ENCODE results near the gene ARID5B.

ARID5B gene

DNA sequence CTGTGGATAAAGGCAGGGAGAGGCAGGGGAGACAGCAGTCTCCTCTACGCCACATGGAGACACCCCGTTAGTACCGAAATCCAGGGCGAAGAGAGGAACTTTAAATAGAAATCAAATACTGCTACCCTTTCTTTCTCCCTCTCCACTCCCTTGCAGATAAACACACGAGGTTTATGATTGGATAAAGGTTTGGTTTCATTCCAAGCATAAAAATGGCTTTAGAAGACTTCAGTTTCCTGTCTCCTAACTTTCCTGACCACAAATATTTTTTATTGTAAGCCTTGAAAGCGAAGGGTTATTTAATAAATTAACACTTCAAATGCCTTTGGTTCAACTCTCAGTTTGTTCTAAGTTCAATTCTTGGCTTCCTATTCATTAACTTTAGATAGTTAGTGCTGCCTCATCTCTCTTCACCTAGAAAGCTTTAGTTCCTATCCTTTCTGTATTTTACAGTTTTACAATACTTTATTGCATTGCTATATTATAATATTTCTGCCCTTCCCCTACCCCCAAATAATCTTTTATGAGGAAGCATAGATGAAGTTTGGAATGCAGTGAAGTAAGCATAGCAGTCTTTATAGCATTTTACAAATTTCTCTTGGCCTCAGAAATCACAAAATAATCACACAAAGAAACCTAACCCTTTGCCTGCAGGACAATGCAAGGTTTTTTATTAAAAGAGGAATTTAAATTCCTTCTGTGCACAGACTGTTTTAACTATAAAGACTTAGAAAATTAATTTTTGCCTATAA, 31.5 kb upstream of the ARID5B start:
- no peak for DNase-seq
- H3K36me3 Mint-ChIP-seq, result no peaks in the 10 kb centered on the region

DNA sequence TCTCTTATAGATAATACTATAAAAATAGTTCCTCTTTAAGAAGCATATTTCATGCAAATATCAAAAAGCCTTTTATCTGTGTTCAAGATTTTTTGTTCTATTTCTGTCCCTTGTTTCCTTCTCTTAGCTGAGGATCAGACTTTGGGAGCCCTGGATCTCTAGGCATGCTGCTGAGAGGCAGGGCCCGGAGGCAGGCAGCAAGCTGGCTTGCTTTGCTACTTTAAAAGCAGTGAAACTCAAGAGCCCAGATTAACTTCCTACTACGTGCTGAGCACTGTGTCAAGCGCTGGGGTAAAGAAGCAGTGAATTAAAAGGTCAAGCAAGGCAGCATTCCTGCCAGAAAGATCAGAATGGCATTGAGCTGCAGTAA, 31.0 kb upstream of the ARID5B start:
- Mint-ChIP-seq H3K27ac (no peak overlapping the region), H3K27me3 (no peaks in the 10 kb centered on the region), H3K36me3 (no peaks in the 10 kb centered on the region), H3K4me3 (no peak overlapping the region), H3K4me1 (peaks cover 2 to 4% of the 10 kb centered on the region in 2 donors), H3K9me3 (no peaks in the 10 kb centered on the region)
- no peak for DNase-seq
- ATAC-seq (replicated peaks), result no peak

More for the DNA sequence above, 31.5 kb upstream of the ARID5B start:
- Mint-ChIP-seq H3K9me3 (no peaks in the 10 kb centered on the region), H3K27ac (no peak overlapping the region), H3K27me3 (no peaks in the 10 kb centered on the region), H3K4me3 (no peak overlapping the region), H3K4me1 (peaks cover 2 to 4% of the 10 kb centered on the region in 2 donors)
- no peak for ATAC-seq (replicated peaks)

DNA sequence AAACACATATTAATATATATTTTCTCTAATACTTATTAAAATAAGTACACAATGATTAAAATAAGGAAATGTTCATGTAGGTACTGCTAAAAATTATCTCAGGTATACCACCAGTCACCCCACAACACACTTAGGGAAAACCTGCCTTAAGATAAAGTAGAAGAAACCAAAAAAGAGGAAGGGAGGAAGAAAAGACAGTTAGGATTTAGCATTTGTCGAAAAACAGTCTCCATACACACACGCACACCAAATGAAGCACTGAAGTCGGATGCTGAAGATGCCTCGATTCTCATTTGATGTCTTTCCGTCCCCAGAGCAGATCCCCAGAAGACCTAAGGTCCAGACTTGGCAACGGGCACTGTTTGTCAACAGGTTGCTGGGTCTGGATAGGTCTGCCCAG, 30.0 kb upstream of the ARID5B start:
- H3K4me3 Mint-ChIP-seq, result no peak overlapping the region
- peaks cover 2 to 4% of the 10 kb centered on the region in 2 donors for H3K4me1 Mint-ChIP-seq
- DNase-seq, result no peak
- ATAC-seq (replicated peaks), result no peak
- no peaks in the 10 kb centered on the region for H3K27me3 Mint-ChIP-seq
- no peak overlapping the region for H3K27ac Mint-ChIP-seq
- no peaks in the 10 kb centered on the region for H3K9me3 Mint-ChIP-seq
- H3K36me3 Mint-ChIP-seq, result no peaks in the 10 kb centered on the region

DNA sequence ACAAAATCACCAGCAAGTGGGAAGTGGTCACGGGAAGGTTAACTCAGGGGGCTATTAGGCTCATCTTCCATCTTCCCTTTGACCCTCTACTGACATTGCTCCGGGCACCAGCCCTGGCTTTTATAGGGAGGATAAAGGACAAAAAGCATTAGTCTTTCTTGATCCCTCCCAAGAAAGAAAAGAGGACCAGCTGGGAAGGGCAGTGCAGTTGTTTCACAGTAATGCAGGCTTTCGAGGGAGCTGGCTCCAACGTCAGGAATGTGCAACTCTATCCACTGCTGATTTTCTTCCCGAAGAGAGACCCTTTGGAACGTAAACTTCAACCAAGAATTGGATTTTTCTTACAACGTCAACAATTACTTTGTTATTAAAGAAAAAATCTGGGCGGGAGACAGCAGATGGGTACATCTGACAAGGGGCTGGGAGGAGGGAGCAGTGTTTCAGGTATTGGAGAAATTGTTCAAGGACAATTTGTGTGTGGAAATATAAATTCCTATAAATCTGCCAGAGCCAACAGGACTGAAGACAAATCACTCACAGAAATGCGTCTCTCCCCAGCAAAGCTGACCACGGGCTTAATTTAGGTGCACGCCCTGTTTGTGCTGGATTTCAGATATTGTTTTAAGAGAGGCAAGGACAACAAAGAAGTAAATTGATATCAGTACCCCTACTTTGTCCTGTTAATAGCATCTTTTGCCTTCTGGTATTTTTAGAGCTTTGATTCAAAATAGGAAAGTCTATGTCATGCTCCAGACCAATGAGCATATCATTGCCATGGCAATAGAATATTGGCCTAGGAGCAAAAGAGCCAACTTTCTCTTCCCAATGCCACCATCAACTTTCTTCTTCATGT, 23.4 kb upstream of the ARID5B start:
- Mint-ChIP-seq H3K27me3 (no peaks in the 10 kb centered on the region), H3K4me3 (no peak overlapping the region), H3K27ac (no peak overlapping the region), H3K36me3 (no peaks in the 10 kb centered on the region), H3K4me1 (peaks cover 24 to 39% of the 10 kb centered on the region in 2 donors), H3K9me3 (no peaks in the 10 kb centered on the region)
- ATAC-seq (replicated peaks), result peak in 1 of 2 donors; percentile 12
- no peak for DNase-seq

DNA sequence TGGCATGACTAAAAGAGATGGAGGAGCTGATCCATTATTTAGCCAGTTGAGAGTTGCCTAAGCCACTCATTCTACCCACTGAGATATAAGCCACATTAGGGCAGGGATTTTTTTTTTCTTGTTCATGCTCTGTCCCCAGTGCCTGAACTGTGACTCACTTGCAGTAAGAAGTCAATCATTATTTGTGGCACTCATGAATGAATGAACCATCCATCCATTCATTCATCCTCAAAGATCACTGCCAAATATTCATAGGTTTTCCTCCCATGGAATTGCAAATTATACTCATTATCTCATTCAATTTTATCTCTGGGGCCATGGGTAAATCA, 22.8 kb upstream of the ARID5B start:
- Mint-ChIP-seq H3K4me3 (no peak overlapping the region), H3K36me3 (no peaks in the 10 kb centered on the region), H3K27me3 (no peaks in the 10 kb centered on the region), H3K27ac (no peak overlapping the region), H3K9me3 (no peaks in the 10 kb centered on the region), H3K4me1 (peaks cover 29 to 43% of the 10 kb centered on the region in 2 donors)
- DNase-seq (no peak), ATAC-seq (replicated peaks) (peak in 1 of 2 donors; percentile 45)

DNA sequence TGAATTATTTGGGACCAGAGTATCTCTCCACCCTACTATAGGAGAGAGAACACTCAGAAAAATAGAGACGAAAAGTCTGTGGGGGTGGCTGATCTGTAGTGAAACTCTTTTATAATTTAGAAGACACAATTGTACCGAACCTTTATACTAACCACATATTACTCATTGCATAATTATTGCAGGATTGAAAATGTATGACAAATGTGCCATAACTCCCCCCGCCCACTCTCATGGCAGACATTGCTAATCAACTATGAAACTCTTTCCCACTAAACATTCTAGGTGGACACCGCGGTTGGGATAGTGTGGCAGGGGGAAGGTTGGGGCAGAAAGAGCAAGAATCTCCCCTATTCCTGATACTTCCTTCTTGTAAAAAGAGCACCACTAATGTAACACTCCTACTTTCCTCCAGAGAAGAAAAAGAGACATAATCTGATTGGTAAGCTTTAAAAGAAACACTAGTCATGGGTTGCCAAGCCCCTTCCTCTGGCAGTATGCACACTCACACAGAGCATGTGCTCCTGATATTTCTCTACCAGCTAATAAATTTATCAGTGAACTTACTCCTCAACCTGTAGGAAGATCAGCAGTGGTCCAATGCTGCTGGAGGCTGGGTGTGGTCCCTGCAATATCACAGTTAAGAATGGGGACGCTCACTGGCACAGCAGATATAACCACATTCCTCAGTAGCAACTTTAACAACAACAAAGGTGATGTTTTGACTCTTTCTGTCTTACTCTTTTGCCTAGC, 18.7 kb upstream of the ARID5B start:
- Mint-ChIP-seq H3K4me3 (peak overlapping the region; percentile 31 to 39), H3K27ac (peak overlapping the region; percentile 95), H3K9me3 (peaks cover 3 to 9% of the 10 kb centered on the region in 2 donors), H3K36me3 (peaks cover 4 to 12% of the 10 kb centered on the region in 2 donors), H3K4me1 (peaks cover 37 to 47% of the 10 kb centered on the region in 2 donors), H3K27me3 (no peaks in the 10 kb centered on the region)
- DNase-seq, result peak; percentile 39
- ATAC-seq (replicated peaks), result peak; percentile 62 to 70

DNA sequence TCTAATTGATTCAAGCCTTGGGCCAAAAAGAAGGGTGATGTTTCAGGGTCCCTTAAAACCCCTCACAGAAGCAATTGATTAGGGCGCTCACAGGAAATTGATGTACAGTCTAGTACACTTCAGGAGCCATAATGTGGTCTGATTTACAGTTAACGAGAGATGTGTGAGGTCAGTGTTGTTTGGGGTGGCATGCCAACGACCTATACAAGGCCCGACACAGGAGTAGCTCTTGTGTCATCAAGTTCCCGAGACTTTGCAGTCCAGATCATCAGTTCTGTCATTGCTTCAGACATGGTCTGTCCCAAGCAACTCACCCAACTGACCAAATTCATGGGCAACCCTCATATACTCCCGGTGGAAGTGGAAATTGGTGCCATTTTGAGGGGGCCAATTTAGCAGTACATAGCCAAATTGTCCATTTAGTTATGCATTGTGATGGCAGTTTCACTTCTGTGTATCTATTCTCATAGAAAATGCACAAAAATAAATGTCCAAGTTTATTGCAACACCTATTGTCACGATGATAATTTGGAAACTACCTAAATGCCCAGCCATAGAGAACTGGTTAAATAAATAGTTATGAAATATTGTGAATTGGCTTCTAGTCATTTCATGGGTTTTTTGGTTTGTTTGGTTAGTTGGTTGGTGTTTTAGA, 18.0 kb upstream of the ARID5B start:
- peak overlapping the region; percentile 95 for H3K27ac Mint-ChIP-seq
- H3K4me3 Mint-ChIP-seq, result no peak overlapping the region
- ATAC-seq (replicated peaks) (peak; percentile 73 to 75), DNase-seq (peak; percentile 42)
- no peaks in the 10 kb centered on the region for H3K27me3 Mint-ChIP-seq
- peaks cover 4 to 12% of the 10 kb centered on the region in 2 donors for H3K36me3 Mint-ChIP-seq
- H3K9me3 Mint-ChIP-seq, result peaks cover 3 to 9% of the 10 kb centered on the region in 2 donors
- peaks cover 33 to 46% of the 10 kb centered on the region in 2 donors for H3K4me1 Mint-ChIP-seq

DNA sequence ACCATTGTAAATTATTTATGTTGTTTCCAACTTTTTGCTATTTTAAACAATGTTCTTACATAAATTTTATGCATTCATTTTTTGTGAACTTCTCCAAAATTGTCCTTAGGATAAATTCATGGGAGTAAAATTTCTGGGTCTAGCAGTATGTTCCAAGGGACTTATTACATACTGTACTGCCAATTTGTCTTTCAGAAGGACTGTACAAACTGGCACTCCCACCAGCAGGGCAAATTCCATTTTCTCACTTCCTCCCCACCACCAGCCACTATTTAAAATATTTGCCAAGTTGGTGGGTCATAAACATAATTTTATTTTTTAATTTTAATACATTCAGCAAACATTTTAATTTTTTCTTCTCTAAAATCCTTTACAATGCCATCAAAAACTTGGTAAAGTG, 13.7 kb upstream of the ARID5B start:
- Mint-ChIP-seq H3K27ac (no peak overlapping the region), H3K4me1 (peaks cover 21 to 31% of the 10 kb centered on the region in 2 donors), H3K4me3 (no peak overlapping the region), H3K27me3 (no peaks in the 10 kb centered on the region), H3K36me3 (peaks cover 4 to 12% of the 10 kb centered on the region in 2 donors), H3K9me3 (peaks cover 3 to 9% of the 10 kb centered on the region in 2 donors)
- DNase-seq (no peak), ATAC-seq (replicated peaks) (no peak)

DNA sequence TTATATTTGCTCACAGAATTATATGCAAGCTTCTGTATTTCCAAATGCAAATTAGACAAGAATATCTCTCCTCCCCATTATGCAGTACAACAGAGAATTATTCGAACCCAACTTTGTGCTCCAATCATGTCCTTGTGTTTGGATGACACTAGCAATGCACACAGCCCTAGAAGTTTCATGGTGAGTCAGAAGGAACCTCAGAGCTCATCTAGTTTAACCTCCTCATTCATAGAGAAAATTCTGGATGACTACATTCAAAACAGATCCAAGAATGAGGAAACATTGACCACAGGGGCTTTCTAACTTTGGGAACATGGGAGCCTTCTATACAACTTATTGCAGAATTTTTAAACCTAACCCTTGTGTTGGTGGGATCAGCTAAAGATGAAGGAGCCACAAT, 12.8 kb upstream of the ARID5B start:
- no peaks in the 10 kb centered on the region for H3K27me3 Mint-ChIP-seq
- peaks cover 13 to 22% of the 10 kb centered on the region in 2 donors for H3K4me1 Mint-ChIP-seq
- peaks cover 4 to 12% of the 10 kb centered on the region in 2 donors for H3K36me3 Mint-ChIP-seq
- ATAC-seq (replicated peaks) (peak; percentile 65 to 75), DNase-seq (no peak)
- peaks cover 3 to 9% of the 10 kb centered on the region in 2 donors for H3K9me3 Mint-ChIP-seq
- H3K4me3 Mint-ChIP-seq, result no peak overlapping the region
- no peak overlapping the region for H3K27ac Mint-ChIP-seq

DNA sequence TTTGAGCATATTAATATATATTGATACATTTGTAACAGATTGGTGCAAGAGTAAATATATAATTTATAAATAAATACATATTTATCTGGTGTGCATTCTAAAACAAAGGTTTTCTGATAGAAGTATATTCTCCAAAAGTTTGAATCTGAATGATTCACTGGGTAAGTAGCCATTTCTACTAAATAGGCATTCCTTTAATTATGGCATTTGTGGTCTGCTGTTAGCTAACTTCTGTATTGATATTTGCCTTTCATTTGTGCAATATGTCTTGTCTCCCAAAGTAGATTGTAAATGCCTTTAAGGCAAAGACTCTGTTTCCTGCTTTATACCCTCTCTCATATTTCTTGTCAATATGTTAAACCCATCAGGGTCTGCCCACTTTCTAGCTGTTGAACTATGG, 11.1 kb upstream of the ARID5B start:
- H3K27me3 Mint-ChIP-seq, result no peaks in the 10 kb centered on the region
- H3K36me3 Mint-ChIP-seq, result no peaks in the 10 kb centered on the region
- DNase-seq, result no peak
- ATAC-seq (replicated peaks), result no peak
- H3K9me3 Mint-ChIP-seq, result no peaks in the 10 kb centered on the region
- no peak overlapping the region for H3K4me3 Mint-ChIP-seq
- H3K4me1 Mint-ChIP-seq, result peaks cover 3 to 12% of the 10 kb centered on the region in 2 donors
- H3K27ac Mint-ChIP-seq, result no peak overlapping the region

DNA sequence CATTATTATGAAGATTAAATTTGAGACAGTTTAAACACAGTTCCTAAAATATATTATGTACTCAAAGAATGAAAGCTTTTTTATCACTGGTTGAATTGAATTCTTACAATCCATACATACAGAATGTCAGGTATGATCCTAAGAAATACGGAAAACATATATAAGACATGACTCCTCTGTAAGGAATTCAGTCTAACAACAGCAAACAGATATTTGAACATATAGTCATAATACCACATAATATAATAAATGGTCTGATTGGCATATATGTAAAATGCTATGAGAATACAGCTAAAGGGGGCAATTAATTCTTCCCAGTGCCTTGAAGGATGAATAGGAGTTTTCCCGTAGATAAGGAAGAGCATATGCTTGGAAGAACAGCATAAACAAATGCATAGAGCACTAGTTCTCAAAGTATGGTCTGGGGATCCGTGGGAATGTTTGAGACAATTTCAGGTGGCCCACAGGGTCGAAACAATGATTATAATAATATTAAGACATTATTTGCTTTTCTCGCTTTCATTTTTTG, 10.6 kb upstream of the ARID5B start:
- DNase-seq, result no peak
- H3K4me1 Mint-ChIP-seq, result peaks cover 3 to 12% of the 10 kb centered on the region in 2 donors
- no peaks in the 10 kb centered on the region for H3K27me3 Mint-ChIP-seq
- ATAC-seq (replicated peaks), result no peak
- H3K9me3 Mint-ChIP-seq, result no peaks in the 10 kb centered on the region
- no peak overlapping the region for H3K27ac Mint-ChIP-seq
- no peaks in the 10 kb centered on the region for H3K36me3 Mint-ChIP-seq
- no peak overlapping the region for H3K4me3 Mint-ChIP-seq

DNA sequence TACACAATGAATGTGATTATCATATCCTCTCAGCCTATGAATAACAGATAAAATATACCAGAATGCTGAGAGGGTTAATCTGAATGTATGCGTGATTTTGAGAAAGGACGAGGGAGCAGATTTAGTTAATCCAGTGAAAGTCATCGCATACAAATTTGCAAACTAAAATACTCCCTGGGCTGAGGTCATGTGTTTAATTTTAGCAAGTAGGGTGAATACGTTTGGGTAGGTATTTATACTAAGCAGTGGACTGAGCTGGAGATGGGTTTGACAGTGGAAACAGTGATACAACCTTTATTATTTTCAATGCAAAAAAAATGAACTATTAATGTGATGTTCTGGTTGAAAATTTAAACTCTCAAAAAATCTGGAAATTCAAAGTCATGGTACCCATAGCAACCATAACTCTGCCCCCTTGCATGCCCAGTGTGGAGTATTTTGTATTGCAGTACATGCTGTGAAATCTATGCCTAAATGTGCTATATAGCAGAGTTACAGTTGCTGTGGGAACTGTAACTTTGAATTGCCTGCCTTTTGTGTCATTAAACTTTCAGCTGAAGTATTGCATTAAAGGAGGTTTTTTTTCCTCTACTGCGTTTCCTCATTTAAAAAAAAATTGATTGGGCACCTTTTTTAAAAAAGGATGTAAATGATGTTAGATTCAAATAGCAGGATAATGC, 9.5 kb upstream of the ARID5B start:
- Mint-ChIP-seq H3K36me3 (peaks cover 0 to 1% of the 10 kb centered on the region in 2 donors), H3K4me1 (peaks cover 6 to 19% of the 10 kb centered on the region in 2 donors), H3K27ac (no peak overlapping the region), H3K9me3 (no peaks in the 10 kb centered on the region), H3K4me3 (no peak overlapping the region), H3K27me3 (no peaks in the 10 kb centered on the region)
- ATAC-seq (replicated peaks), result no peak
- DNase-seq, result no peak

DNA sequence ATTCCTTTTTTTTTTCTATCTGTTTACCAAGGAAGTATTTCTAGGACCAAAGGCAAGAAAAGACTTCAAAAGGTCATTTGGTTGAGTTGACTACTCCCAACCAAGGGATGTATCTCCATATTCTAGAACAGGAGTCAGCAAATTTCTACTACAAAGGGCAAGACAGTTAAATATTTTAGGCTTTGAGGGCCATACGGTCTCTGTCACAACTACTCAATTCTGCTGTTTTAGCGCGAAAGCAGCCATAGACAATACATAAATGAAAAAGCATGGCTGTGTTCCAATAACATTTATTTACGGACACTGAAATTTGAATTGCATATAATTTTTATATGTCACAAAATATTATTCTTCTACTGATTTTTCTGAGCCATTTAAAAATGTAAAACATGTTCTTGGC, 8.5 kb upstream of the ARID5B start:
- no peaks in the 10 kb centered on the region for H3K27me3 Mint-ChIP-seq
- no peak overlapping the region for H3K27ac Mint-ChIP-seq
- DNase-seq, result no peak
- no peaks in the 10 kb centered on the region for H3K9me3 Mint-ChIP-seq
- no peak overlapping the region for H3K4me3 Mint-ChIP-seq
- peaks cover 0 to 3% of the 10 kb centered on the region in 2 donors for H3K36me3 Mint-ChIP-seq
- H3K4me1 Mint-ChIP-seq, result peaks cover 11 to 28% of the 10 kb centered on the region in 2 donors
- ATAC-seq (replicated peaks), result no peak

Measured in stimulated activated naive B cell treated with anti-CD40 and anti-IgM and Interleukin-4, amounts not matched to agents 10 μg/mL and 1 μg/mL and 100 μg/mL, for 72 hours (primary cell).